CD4-positive, CD25-positive, alpha-beta regulatory T cell (primary cell): ENCODE measurements around the gene MIGA1. TPM values are rescaled to one million over a fixed set of nuclear protein-coding genes. Genes with fewer than 3 reads are reported as not detected.

Source experiments
- ATAC-seq, 2 donors: fragments of 150-1000 bp; cut with Tn5 transposase; one replicate each; pipeline ENCODE4 v1.10.0; 2021; ENCODE audit warnings: low read depth in 2 of 2, moderate number of reproducible peaks in 2 of 2, moderate library complexity in 1 of 2
- DNase-seq, 3 donors: peaks; one replicate each; pipeline versions ENCODE4 v3.0.0 to v3.0.0-alpha.2; 2012 to 2022; ENCODE audit warnings: mixed read lengths in 1 of 3
- H3K27ac ChIP-seq: one replicate; pipeline ENCODE4 v1.7.0; 2013; ENCODE audit warnings: mild to moderate bottlenecking, low read length; ENCODE audit not compliant: insufficient read depth, poor library complexity, severe bottlenecking
- H3K27me3 ChIP-seq: one replicate; pipeline ENCODE4 v1.7.0; 2013; ENCODE audit warnings: low read length; ENCODE audit not compliant: control insufficient read depth, insufficient read depth
- H3K36me3 ChIP-seq: one replicate; pipeline ENCODE4 v1.7.0; 2013; ENCODE audit warnings: mild to moderate bottlenecking, low read length, moderate library complexity; ENCODE audit not compliant: control insufficient read depth, insufficient read depth
- H3K4me1 ChIP-seq: 2 replicates; pipeline ENCODE4 v1.7.0; 2013; ENCODE audit warnings: mild to moderate bottlenecking, low read length; ENCODE audit not compliant: insufficient read depth, control insufficient read depth, poor library complexity, severe bottlenecking
- H3K4me3 ChIP-seq: one replicate; pipeline ENCODE4 v1.7.0; 2013; ENCODE audit warnings: low read depth, mild to moderate bottlenecking, low read length, moderate library complexity
- H3K9me3 ChIP-seq, 2 experiments: 1 replicate in 1 of 2; 2 replicates in 1 of 2; pipeline ENCODE4 v1.7.0; 2013; ENCODE audit warnings: low read length in 2 of 2, mild to moderate bottlenecking in 1 of 2, moderate library complexity in 1 of 2; ENCODE audit not compliant: control insufficient read depth in 2 of 2
- H3K27ac Mint-ChIP-seq, 3 donors: one replicate each; pipeline ENCODE4 v1.8.0; 2020 to 2022; ENCODE audit warnings: mild to moderate bottlenecking in 3 of 3, mixed read lengths in 3 of 3, moderate library complexity in 2 of 3
- H3K27me3 Mint-ChIP-seq: one replicate; pipeline ENCODE4 v1.8.0; 2022; ENCODE audit warnings: mild to moderate bottlenecking, mixed read lengths
- H3K36me3 Mint-ChIP-seq: one replicate; pipeline ENCODE4 v1.8.0; 2020; ENCODE audit warnings: mixed read lengths
- H3K4me1 Mint-ChIP-seq, 4 donors: one replicate each; pipeline ENCODE4 v1.8.0; 2020 to 2022; ENCODE audit warnings: mixed read lengths in 4 of 4, mild to moderate bottlenecking in 1 of 4
- H3K4me3 Mint-ChIP-seq, 4 donors: one replicate each; pipeline ENCODE4 v1.8.0; 2020 to 2022; ENCODE audit warnings: mild to moderate bottlenecking in 4 of 4, mixed read lengths in 4 of 4, moderate library complexity in 3 of 4
- H3K9me3 Mint-ChIP-seq, 7 donors: one replicate each; pipeline ENCODE4 v1.8.0; 2020 to 2022; ENCODE audit warnings: mixed read lengths in 7 of 7, mild to moderate bottlenecking in 3 of 7, moderate library complexity in 2 of 7
- polyA plus RNA-seq, 4 donors: library from polyadenylated mRNA; unstranded; fragments of 300-500 nt; fragmentation: Illumina TruSeq; gene quantifications; one replicate each; pipeline ENCODE4 v1.2.3, GENCODE V29; 2021
- total RNA-seq: library from RNA; stranded (reverse); gene quantifications from one replicate; pipeline ENCODE4 v1.2.3, GENCODE V29; 2022

MIGA1 gene
- total and polyA plus RNA-seq, 5 donors from 2014 or later: 8.4 to 15.3 (median 11.7) TPM

- no peaks in the 10 kb centered on the region for H3K4me1 Mint-ChIP-seq
- H3K36me3 Mint-ChIP-seq: peaks cover 17% of the 10 kb centered on the region
- H3K27me3 ChIP-seq: no peaks in the 10 kb centered on the region
- no peak for DNase-seq
- no peak overlapping the region for H3K27ac ChIP-seq
- no peak overlapping the region for H3K4me3 Mint-ChIP-seq
- no peak for ATAC-seq
- peaks cover 0 to 2% (median 0%) of the 10 kb centered on the region in 7 donors for H3K9me3 Mint-ChIP-seq
- no peak overlapping the region for H3K27ac Mint-ChIP-seq
- H3K27me3 Mint-ChIP-seq: no peaks in the 10 kb centered on the region
- no peaks in the 10 kb centered on the region for H3K36me3 ChIP-seq
- H3K4me1 ChIP-seq: no peaks in the 10 kb centered on the region
- H3K4me3 ChIP-seq: no peak overlapping the region
- H3K9me3 ChIP-seq: no peaks in the 10 kb centered on the region
These were observed 101.6 kb downstream of the MIGA1 start for GRCh38 chr1:77881061-77881460.

- peaks cover 2% of the 10 kb centered on the region for H3K27me3 Mint-ChIP-seq
- peak overlapping the region in 1 of 3 donors; percentile 42 for H3K27ac Mint-ChIP-seq
- H3K36me3 ChIP-seq: no peaks in the 10 kb centered on the region
- no peaks in the 10 kb centered on the region for H3K27me3 ChIP-seq
- peaks cover 0 to 2% (median 0%) of the 10 kb centered on the region in 7 donors for H3K9me3 Mint-ChIP-seq
- peaks cover 24% of the 10 kb centered on the region for H3K36me3 Mint-ChIP-seq
- H3K4me3 Mint-ChIP-seq: no peak overlapping the region
- ATAC-seq (no peak), DNase-seq (no peak)
- H3K4me3 ChIP-seq: no peak overlapping the region
- H3K27ac ChIP-seq: no peak overlapping the region
- H3K4me1 ChIP-seq: no peaks in the 10 kb centered on the region
- no peaks in the 10 kb centered on the region for H3K9me3 ChIP-seq
- H3K4me1 Mint-ChIP-seq: peaks cover 0 to 3% (median 0%) of the 10 kb centered on the region in 4 donors
These were observed 103.0 kb downstream of the MIGA1 start for GRCh38 chr1:77882411-77882810.

GRCh38 chr1:77888081-77888780, 108.8 kb downstream of the MIGA1 start, which contains the start of gene NEXN:
TSS of gene NEXN (plus strand) at chr1:77888624. CDS start at chr1:77916107, 27,483 bp downstream.
- H3K9me3 ChIP-seq: no peaks in the 10 kb centered on the region
- H3K27ac ChIP-seq: no peak within 1 kb of the TSS
- ATAC-seq (no peak), DNase-seq (no peak)
- H3K27me3 ChIP-seq: peaks cover 4% of the 10 kb centered on the region
- Mint-ChIP-seq H3K36me3 (peaks cover 21% of the 10 kb centered on the region), H3K27me3 (peaks cover 18% of the 10 kb centered on the region), H3K9me3 (peaks cover 0 to 2% (median 0%) of the 10 kb centered on the region in 7 donors), H3K4me3 (peak within 1 kb of the TSS in 3 of 4 donors; percentile 62 to 81 (median 76)), H3K4me1 (peaks cover 0 to 17% (median 5%) of the 10 kb centered on the region in 4 donors), H3K27ac (no peak within 1 kb of the TSS)
- H3K4me3 ChIP-seq: no peak within 1 kb of the TSS
- no peaks in the 10 kb centered on the region for H3K36me3 ChIP-seq
- peaks cover 14% of the 10 kb centered on the region for H3K4me1 ChIP-seq

- Mint-ChIP-seq H3K4me3 (peak overlapping the region in 3 of 4 donors; percentile 62 to 79 (median 76)), H3K27me3 (peaks cover 20% of the 10 kb centered on the region), H3K4me1 (peaks cover 0 to 17% (median 5%) of the 10 kb centered on the region in 4 donors), H3K27ac (no peak overlapping the region), H3K9me3 (peaks cover 0 to 3% (median 0%) of the 10 kb centered on the region in 7 donors), H3K36me3 (peaks cover 18% of the 10 kb centered on the region)
- ATAC-seq: peak; percentile 44 to 45
- no peaks in the 10 kb centered on the region for H3K9me3 ChIP-seq
- H3K36me3 ChIP-seq: no peaks in the 10 kb centered on the region
- no peak for DNase-seq
- H3K4me1 ChIP-seq: peaks cover 14% of the 10 kb centered on the region
- no peak overlapping the region for H3K27ac ChIP-seq
- peaks cover 4% of the 10 kb centered on the region for H3K27me3 ChIP-seq
- H3K4me3 ChIP-seq: no peak overlapping the region
These were observed 109.6 kb downstream of the MIGA1 start for GRCh38 chr1:77888781-77889642.

GRCh38 chr1:77889671-77890070, 110.2 kb downstream of the MIGA1 start:
- Mint-ChIP-seq H3K36me3 (peaks cover 14% of the 10 kb centered on the region), H3K27ac (no peak overlapping the region), H3K9me3 (peaks cover 0 to 3% (median 0%) of the 10 kb centered on the region in 7 donors), H3K4me3 (no peak overlapping the region), H3K4me1 (peaks cover 0 to 17% (median 5%) of the 10 kb centered on the region in 4 donors), H3K27me3 (peaks cover 22% of the 10 kb centered on the region)
- Histone ChIP-seq H3K27me3 (peaks cover 4% of the 10 kb centered on the region), H3K4me1 (peaks cover 14% of the 10 kb centered on the region), H3K27ac (no peak overlapping the region), H3K4me3 (no peak overlapping the region), H3K9me3 (no peaks in the 10 kb centered on the region), H3K36me3 (no peaks in the 10 kb centered on the region)
- no peak for ATAC-seq
- DNase-seq: no peak

GRCh38 chr1:77891200-77891599, 111.8 kb downstream of the MIGA1 start:
- no peaks in the 10 kb centered on the region for H3K9me3 ChIP-seq
- Mint-ChIP-seq H3K27ac (no peak overlapping the region), H3K9me3 (peaks cover 0 to 3% (median 0%) of the 10 kb centered on the region in 7 donors), H3K4me3 (no peak overlapping the region), H3K4me1 (peaks cover 0 to 17% (median 5%) of the 10 kb centered on the region in 4 donors), H3K36me3 (peaks cover 7% of the 10 kb centered on the region), H3K27me3 (peaks cover 22% of the 10 kb centered on the region)
- peaks cover 14% of the 10 kb centered on the region for H3K4me1 ChIP-seq
- H3K36me3 ChIP-seq: no peaks in the 10 kb centered on the region
- DNase-seq: no peak
- no peak overlapping the region for H3K27ac ChIP-seq
- ATAC-seq: no peak
- no peak overlapping the region for H3K4me3 ChIP-seq
- peaks cover 4% of the 10 kb centered on the region for H3K27me3 ChIP-seq

GRCh38 chr1:77899647-77900320, 120.3 kb downstream of the MIGA1 start:
- Mint-ChIP-seq H3K4me3 (no peak overlapping the region), H3K9me3 (peaks cover 0 to 5% (median 0%) of the 10 kb centered on the region in 7 donors), H3K27me3 (peaks cover 17% of the 10 kb centered on the region)

More at GRCh38 chr1:77899647-77900320, 120.3 kb downstream of the MIGA1 start:
- H3K36me3 Mint-ChIP-seq: peaks cover 3% of the 10 kb centered on the region
- no peak for ATAC-seq
- H3K4me1 Mint-ChIP-seq: no peaks in the 10 kb centered on the region
- Histone ChIP-seq H3K27ac (no peak overlapping the region), H3K9me3 (no peaks in the 10 kb centered on the region), H3K27me3 (no peaks in the 10 kb centered on the region), H3K36me3 (no peaks in the 10 kb centered on the region), H3K4me1 (no peaks in the 10 kb centered on the region), H3K4me3 (no peak overlapping the region)
- H3K27ac Mint-ChIP-seq: no peak overlapping the region
- DNase-seq: no peak
